MCF 10A (cell line): ENCODE measurements around the gene ASAP2. TPM values are rescaled to one million over a fixed set of nuclear protein-coding genes. Genes with fewer than 3 reads are reported as not detected.

Source experiments
- BruUV-seq: library from RNA; stranded (reverse); fragments of 400-500 nt; replicated peaks from 2 replicates; lab custom pipeline; 2021; lab: Mats Ljungman, UMichigan
- CTCF ChIA-PET: fragments of 300-600 bp; sonication (Branson Sonifier 250); formaldehyde crosslinking; extraction: SDS; loops from one replicate; lab custom pipeline; 2021; ENCODE audit warnings: antibody characterized with exemption, inconsistent platforms; lab: Yijun Ruan, JAX
- POLR2A ChIA-PET: fragments of 300-600, 350-650 bp; sonication (Branson Sonifier 250); formaldehyde crosslinking; extraction: SDS; loops from one replicate; lab custom pipeline; 2020; ENCODE audit warnings: antibody characterized with exemption, inconsistent platforms; lab: Yijun Ruan, JAX
- DNase-seq: peaks from one replicate; pipeline ENCODE4 v3.0.0-alpha.2; 2018; ENCODE audit not compliant: unreplicated experiment
- H3K27ac Mint-ChIP-seq: one replicate; pipeline ENCODE4 v1.8.0; 2022; ENCODE audit warnings: mild to moderate bottlenecking, low read depth, mixed read lengths; ENCODE audit not compliant: unreplicated experiment
- H3K27me3 Mint-ChIP-seq: one replicate; pipeline ENCODE4 v1.8.0; 2022; ENCODE audit warnings: mixed read lengths; ENCODE audit not compliant: insufficient read depth, unreplicated experiment
- H3K36me3 Mint-ChIP-seq: one replicate; pipeline ENCODE4 v1.8.0; 2022; ENCODE audit warnings: mild to moderate bottlenecking, moderate library complexity, mixed read lengths; ENCODE audit not compliant: insufficient read depth, unreplicated experiment
- H3K4me1 Mint-ChIP-seq: one replicate; pipeline ENCODE4 v1.8.0; 2022; ENCODE audit warnings: mixed read lengths; ENCODE audit not compliant: insufficient read depth, unreplicated experiment
- H3K4me3 Mint-ChIP-seq: one replicate; pipeline ENCODE4 v1.8.0; 2022; ENCODE audit warnings: mild to moderate bottlenecking, moderate library complexity, mixed read lengths; ENCODE audit not compliant: unreplicated experiment
- H3K9me3 Mint-ChIP-seq: one replicate; pipeline ENCODE4 v1.8.0; 2022; ENCODE audit warnings: mixed read lengths; ENCODE audit not compliant: unreplicated experiment
- intact Hi-C: fragments of 100-400 bp; cut with micrococcal nuclease; formaldehyde crosslinking; loops from 2 replicates; pipeline ENCODE4 v1.14.1; 2022
- total RNA-seq: library from RNA; stranded (reverse); gene quantifications from 2 replicates; pipeline ENCODE4 v1.2.3, GENCODE V29; 2022
- TF ChIP-seq, protein P1 (sequence below): fragments of 200-600 bp; IDR thresholded peaks from one replicate; pipeline ENCODE4 v1.8.0; 2022; ENCODE audit warnings: antibody characterized with exemption, mild to moderate bottlenecking; ENCODE audit not compliant: unreplicated experiment

Gene ASAP2
- total RNA-seq, 1 experiment from 2014 or later: 80.8 TPM

DNA sequence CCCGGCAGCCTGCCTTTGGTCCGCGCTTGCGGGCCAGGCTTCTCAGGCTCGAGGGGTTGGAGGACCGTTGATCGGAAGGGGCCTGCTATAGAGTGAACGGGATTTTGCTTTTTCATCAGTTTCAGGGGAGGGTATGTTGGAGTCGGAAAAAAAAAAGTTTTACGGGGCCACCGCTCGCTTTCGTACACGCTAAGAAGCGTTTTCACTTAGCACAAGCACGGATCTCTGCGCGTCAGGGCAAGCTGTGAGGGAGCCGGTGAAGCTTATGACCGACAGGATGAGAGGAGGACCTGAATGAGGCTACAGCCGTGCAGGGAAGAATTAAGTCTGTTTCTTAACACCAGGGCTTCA, 217.3 kb downstream of the ASAP2 start:
- Mint-ChIP-seq H3K27ac (peak overlapping the region; percentile 94), H3K36me3 (peaks cover 12% of the 10 kb centered on the region), H3K4me1 (peaks cover 20% of the 10 kb centered on the region), H3K9me3 (no peaks in the 10 kb centered on the region), H3K4me3 (no peak overlapping the region), H3K27me3 (no peaks in the 10 kb centered on the region)
- no peak for DNase-seq
- intact Hi-C loops: loop anchor here (2.0 kb wide), 1 partner anchor 281 kb away; no protein-coding TSS in a partner anchor
- POLR2A ChIA-PET: interaction anchor here (0.6 to 4.3 kb wide), 13 partner anchors 15 to 588 kb away, joined by 3 to 44 read pairs (median 7); partner anchors contain the start of genes ADAM17 and YWHAQ
- TF ChIP-seq, protein P1, sequence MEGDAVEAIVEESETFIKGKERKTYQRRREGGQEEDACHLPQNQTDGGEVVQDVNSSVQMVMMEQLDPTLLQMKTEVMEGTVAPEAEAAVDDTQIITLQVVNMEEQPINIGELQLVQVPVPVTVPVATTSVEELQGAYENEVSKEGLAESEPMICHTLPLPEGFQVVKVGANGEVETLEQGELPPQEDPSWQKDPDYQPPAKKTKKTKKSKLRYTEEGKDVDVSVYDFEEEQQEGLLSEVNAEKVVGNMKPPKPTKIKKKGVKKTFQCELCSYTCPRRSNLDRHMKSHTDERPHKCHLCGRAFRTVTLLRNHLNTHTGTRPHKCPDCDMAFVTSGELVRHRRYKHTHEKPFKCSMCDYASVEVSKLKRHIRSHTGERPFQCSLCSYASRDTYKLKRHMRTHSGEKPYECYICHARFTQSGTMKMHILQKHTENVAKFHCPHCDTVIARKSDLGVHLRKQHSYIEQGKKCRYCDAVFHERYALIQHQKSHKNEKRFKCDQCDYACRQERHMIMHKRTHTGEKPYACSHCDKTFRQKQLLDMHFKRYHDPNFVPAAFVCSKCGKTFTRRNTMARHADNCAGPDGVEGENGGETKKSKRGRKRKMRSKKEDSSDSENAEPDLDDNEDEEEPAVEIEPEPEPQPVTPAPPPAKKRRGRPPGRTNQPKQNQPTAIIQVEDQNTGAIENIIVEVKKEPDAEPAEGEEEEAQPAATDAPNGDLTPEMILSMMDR: no peak
- BruUV-seq: TSS peak; percentile 72
- CTCF ChIA-PET: interaction anchor here (0.6 to 3.0 kb wide), 6 partner anchors 23 to 359 kb away, joined by 3 to 15 read pairs (median 5); partner anchors contain the start of gene ASAP2

DNA sequence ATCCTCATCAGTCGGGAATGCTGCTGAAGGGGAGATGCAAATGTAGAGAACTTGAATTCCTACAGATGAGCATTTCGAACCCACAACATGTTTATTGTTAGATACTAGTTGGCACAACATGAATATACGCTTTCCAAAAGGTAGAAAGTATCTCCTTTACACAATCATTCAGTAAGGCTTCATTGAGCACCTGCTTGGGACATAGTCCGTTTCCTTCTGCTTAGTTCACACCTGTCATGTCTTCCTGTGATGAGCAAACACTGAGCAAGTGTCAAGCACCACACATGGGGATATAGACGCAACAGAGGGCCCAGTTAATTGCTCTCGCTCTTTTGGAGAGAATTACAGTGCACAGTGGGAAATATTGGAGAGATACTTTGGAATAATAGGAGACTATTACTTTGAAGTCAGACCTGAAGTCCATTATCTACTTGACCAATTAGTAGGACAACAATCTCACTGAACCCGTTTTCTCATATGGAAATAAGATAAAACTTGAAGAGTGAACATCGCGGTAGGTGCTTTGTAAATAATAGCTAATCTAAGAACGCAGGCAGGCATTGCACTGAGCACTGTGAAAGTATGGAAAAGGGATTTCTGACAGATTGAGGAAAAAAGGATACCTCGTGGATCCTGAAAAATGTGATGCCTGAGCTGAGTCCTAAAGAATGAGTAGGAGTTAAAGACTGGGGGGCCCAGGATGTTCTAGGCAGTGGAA, 218.0 kb downstream of the ASAP2 start:
- ChIA-PET POLR2A (interaction anchor here (0.6 to 4.3 kb wide), 9 partner anchors 38 to 424 kb away, joined by 3 to 44 read pairs (median 4); no protein-coding TSS in a partner anchor), CTCF (interaction anchor here (0.6 to 3.0 kb wide), 5 partner anchors 90 to 358 kb away, joined by 3 to 15 read pairs (median 4); no protein-coding TSS in a partner anchor)
- BruUV-seq: no TSS peak

DNA sequence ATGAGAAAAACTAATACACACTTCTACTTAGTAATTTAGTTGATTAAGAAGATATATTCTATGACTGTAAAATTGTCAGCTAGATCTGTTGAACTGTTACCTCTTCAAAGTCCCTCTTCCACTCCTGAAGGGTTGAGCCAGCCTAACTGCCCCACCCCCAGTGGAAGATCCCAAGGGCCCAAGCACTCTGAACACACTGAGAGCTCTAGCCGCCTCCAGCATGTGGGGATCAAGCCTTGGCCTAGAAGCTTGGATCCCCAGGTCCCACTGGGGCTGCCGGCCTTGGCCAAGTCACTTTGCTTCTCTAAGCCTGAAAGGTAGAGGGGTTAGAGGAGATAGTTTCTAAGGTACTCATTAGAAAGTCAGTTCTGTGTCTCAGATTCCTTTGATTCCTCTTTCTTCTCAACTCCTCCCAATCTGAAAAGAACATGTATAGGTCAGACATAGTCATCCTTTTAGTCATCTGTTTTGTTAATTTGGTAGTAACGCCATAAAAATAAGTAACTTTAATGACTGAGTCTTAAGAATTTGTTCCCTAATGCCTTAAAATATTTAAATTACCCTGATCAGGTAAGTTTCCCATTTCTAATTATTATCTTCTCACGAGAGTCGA, 222.5 kb downstream of the ASAP2 start:
- Mint-ChIP-seq H3K4me3 (no peak overlapping the region), H3K9me3 (no peaks in the 10 kb centered on the region), H3K27me3 (no peaks in the 10 kb centered on the region), H3K27ac (no peak overlapping the region), H3K4me1 (peaks cover 9% of the 10 kb centered on the region), H3K36me3 (peaks cover 44% of the 10 kb centered on the region)
- CTCF ChIA-PET: interaction anchor here (1.8 kb wide), 1 partner anchor 287 kb away, joined by 7 read pairs; no protein-coding TSS in a partner anchor
- TF ChIP-seq, protein P1: no peak
- DNase-seq: no peak
- intact Hi-C loops: no loop called here
- POLR2A ChIA-PET: interaction anchor here (0.6 to 1.2 kb wide), 3 partner anchors 25 to 284 kb away, joined by 3 read pairs; no protein-coding TSS in a partner anchor
- no TSS peak for BruUV-seq

More for the DNA sequence above, 218.0 kb downstream of the ASAP2 start:
- Mint-ChIP-seq H3K36me3 (peaks cover 8% of the 10 kb centered on the region), H3K27me3 (no peaks in the 10 kb centered on the region), H3K27ac (no peak overlapping the region), H3K9me3 (no peaks in the 10 kb centered on the region), H3K4me3 (no peak overlapping the region), H3K4me1 (peaks cover 20% of the 10 kb centered on the region)
- TF ChIP-seq, protein P1: no peak
- intact Hi-C loops: no loop called here
- no peak for DNase-seq
